Fibroblast of skin of right quadriceps (primary cell): ENCODE measurements around the gene VAC14.
A peak's percentile ranks its signal among the peaks of the same experiment; 100 is the strongest.

ENCODE experiments used
- DNase-seq: peaks from one replicate; pipeline ENCODE4 v3.0.0-alpha.2; 2013

The VAC14 gene

DNA sequence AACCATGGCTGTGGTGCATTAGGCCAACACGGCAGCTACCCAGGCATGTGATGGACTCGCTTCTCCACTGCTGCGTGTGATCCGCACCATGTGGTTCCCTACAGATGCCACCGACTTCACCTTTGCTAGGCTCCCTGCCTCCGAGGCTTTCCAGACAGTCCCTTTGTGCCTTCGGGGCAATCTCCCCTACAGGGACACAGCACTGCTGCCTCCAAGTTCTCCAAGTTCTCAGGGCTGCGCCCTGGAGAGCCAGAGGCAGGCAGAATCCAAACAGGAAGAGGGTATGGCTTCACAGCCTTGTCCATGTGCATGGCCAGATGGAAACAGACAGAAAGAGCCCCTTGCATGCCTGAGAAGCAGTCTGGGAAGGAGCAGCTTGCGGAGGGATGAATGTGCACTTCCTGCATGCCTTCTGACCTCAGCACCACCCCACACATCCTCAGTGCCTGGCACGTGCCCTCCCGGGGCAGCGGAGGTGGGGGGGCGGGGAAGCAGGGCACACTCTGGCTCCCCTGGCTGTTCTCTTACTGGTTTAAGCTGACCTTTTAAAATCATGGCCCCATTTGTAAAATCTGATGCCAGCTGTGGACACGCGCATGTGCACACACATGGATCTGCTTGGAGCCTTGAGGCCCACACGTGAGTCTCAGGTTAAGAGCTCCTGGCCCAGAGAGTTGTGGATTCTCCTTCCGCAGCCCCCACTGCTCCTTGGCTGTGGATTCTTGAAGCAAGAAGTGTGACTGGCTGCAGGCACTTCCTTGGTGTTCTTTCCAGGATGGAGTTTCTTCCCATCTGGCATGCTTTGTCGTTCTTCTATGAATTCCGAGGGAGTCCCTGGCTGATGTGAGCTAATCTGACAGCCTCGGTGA lies 59.8 kb downstream of the VAC14 start:
- DNase-seq = peak; percentile 72

DNA sequence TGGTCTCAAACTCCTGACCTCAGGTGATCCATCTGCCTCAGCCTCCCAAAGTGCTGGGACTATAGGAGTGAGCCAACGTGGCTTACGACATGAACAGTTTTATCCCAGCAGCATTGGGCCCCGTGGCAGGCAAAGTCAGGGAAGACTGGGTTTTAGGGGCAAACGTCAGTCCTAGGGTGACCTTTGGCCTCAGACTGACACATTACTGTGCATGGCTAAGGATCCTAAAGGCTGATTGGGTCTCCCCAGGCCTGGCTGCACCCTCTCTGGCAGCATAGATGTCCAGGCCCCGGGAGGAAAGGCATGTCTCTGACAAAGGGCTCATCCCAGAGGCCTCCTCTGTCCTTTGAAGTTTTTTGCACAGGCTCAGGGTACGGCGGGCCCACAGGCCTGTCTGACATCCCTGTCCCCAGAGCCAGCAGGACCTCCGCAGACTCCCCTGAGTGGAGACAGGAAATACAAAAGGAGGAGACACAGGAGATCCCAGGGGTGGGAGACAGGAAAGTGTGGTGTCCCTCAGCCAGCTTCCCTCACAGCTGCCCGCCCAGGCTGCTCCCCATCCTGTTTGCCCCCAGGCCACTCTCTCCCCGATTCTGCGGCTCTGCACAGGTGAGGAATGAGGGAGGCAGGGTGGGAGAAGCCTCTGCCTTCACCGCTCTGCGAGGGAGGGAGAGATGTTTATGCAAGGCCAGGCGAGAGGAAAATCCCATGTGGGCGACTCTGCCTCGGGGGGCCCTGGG lies 60.6 kb downstream of the VAC14 start:
- no peak for DNase-seq

- DNase-seq = no peak
Observed at GRCh38 chr16:70739389-70739788, 61.6 kb downstream of the VAC14 start.

- peak; percentile 66 for DNase-seq
Observed at GRCh38 chr16:70738083-70738977, 62.6 kb downstream of the VAC14 start.

DNA sequence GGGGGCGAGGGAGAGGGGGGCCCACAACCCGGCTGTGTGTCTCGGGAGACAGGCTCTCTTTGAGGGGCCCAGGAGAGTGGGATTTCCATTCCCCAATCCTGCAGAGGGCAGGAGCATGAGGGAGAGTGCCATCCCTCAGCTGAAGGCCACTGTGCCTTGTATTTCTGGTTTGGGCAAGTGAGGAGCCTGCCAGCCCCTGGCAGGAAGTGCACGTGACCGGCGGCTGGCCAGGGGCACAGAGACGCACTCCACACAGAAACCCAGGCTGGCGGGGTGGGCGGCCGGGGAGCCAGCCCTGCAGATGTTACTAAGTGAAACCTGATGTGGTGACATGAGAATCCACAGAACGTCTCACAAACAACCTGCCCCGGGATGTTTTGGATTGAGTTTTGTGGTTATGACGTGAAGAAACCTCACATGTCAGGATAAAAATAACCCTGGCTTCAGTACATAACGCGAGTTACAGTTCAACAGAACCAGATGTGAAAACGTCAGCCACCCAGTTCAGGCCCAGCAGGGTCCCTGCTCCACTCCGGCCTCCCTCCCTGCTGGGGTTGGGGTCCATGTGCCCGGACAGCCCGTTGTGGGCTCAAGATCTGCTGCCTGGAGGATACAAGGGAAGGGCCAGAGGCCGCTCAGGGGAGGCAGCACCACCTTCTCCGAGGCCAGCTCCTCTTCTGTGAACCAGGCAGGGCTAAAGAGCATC lies 63.4 kb downstream of the VAC14 start:
- peak; percentile 95 for DNase-seq

DNA sequence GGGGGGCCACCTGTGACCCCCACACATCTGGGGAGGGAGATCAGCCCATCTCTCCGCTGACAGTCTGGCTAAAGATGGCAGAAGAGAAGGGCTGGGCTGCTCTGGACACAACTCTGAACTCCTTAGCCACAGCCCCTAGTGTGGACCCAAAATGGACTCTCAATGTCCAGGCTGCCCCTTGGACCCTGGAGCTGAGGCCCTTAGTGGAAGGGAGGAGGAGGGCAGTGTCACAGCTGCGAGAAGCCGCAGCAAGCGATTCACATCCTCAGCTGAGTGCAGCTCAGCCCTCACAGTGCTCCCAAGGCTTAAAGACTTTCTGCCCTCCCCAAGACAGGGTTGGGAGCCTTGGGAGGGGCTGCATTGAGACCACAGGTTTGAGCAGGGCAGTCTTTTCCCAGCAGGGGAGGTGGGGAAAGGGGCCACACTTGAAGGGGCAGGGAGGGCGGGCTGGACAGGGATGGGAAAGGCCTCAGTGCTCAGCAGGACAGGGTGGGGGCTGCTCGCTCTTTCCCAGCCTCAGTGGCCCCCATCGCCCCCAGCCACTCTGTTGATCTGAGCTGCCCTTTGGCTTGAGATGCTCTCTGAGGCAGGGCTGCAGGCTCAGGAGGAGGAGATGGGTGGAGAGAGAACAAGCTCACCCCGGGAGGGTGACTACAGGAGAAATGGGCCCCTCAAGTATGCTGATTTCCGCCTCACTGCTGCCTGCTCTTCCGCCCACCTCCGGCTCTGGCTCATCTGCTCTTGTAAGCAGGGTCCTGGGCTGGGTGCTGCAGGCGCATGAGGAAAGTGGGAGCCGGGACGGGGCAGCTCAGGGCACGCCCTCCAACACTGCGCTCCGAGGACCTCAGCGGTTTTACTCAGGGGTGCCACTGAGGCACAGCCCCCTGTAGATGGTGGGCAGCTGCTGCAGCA lies 64.2 kb downstream of the VAC14 start:
- DNase-seq = no peak

GRCh38 chr16:70735141-70735979 lies 65.6 kb downstream of the VAC14 start:
- peak; percentile 86 for DNase-seq

GRCh38 chr16:70734522-70735095 lies 66.3 kb downstream of the VAC14 start:
- DNase-seq = no peak

DNA sequence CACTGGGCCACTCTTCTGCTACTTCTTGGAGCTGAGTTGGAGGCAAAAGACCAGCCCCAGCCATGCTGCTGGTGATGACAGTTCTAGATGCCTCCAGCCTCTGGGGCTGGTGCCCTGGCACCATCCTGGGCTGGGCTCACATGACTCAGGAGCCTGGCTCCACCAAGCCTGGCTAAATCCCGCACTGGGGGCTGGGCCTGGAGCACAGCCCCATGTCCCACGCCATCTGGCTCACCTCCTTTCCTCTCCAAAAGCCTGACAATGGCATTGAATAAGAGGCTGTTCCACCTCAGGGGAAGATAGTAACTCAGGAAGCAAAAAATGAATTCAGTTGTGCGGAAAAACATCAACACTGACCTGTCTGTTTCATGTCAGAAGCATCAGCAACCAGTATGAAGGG lies 70.0 kb downstream of the VAC14 start:
- DNase-seq = no peak

- DNase-seq = no peak
Observed at GRCh38 chr16:70730031-70730430, 70.9 kb downstream of the VAC14 start.

GRCh38 chr16:70729292-70729691 lies 71.7 kb downstream of the VAC14 start:
- DNase-seq = no peak

DNA sequence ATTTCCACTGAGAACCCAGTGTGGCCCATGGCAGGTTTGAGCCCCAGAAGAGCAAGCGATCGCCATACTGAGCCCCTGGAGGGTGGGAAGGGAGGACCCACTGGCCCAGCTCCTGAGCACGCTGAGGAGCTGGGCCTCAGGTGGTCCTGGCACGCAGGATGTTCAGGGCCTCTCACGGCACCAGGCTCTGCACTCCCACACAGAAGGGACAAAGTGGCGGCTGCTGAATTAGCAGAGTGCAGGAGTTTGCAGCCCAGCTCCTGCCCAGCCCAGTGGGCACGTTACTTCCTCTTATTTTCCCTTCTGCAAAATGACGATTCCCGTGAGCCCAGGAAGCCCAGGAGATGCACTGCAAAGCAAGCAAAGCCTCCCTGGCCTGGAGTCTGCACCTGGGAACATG lies 72.8 kb downstream of the VAC14 start:
- DNase-seq = no peak

DNA sequence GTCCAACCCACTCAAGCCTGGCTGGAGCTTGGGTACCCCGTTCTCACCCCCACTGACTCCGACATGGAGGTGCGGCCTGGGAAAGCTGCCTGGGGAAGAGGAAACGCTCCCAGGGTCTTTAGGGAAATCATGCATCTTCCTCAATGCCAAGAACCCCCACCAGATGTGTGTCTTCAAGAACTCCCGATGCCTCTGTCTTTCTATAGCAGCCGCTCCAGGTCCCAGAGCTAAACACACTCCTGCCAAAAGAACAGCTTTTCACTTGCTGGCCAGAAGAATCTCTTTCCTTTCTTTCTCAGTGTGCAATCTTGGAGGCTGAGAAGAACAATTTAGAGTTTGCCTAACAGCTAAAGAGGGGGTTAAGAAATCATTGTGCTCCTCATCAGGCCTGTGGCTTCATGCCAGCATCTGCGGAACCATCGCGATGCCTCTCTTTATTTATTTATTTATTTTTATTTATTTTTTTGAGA lies 74.0 kb downstream of the VAC14 start:
- DNase-seq = no peak

- no peak for DNase-seq
Observed at GRCh38 chr16:70725912-70726828, 74.8 kb downstream of the VAC14 start.

DNA sequence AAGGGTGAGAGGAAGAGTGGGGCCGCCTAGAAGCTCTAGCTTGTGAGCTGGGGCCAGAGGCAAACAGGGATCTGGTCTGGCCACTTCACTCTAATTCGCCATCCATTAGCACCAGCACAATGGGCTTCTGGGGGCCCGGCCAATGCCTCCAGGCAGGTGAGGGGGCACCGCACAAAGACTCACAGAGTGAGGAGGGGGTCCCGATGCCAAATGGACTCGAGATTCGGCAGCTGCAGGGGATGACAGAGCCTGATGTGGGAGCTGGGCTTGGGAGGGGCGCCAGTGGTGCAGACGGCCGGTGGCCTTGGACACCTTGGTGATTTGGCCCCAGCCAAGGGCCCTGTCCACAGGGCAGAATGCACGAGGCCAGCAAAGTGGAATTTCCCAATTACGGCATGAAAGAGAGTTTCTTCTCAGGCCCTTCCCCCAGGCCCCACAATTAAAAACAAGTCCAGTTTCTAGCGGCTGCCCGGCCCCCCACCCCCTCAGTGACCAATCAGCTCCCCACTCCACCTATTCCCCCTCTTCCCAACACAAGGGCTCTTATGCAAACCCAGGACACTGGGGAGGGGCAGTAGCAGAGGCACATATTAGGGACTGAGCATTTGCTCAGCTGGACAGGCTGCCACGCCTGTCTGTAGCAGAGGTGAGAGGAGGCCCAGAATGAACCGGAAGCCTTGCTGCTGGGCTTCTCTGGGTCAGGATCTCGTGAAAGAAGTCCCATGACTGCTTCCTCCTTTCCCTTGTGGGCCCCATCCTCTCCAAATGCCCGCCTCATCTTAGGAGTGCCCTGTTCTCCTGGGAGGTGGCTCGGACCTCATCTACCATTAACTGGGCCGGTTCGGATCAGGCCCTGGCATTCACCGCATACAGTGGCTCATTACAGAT lies 75.7 kb downstream of the VAC14 start:
- DNase-seq = no peak

GRCh38 chr16:70724146-70725023 lies 76.6 kb downstream of the VAC14 start:
- no peak for DNase-seq

GRCh38 chr16:70723740-70724145 lies 77.2 kb downstream of the VAC14 start:
- DNase-seq = no peak
